ENCODE results near the gene WIPF2. TPM values are rescaled to one million over a fixed set of nuclear protein-coding genes. Genes with fewer than 3 reads are reported as not detected.

WIPF2 gene
- polyA plus RNA-seq, 2 of the 4 experiments (the other 2 are of a cell fraction) = 13.8 to 21.5 TPM

GRCh38 chr17:40253565-40253964 is 34.5 kb downstream of the WIPF2 start:
- ATAC-seq (no peak), DNase-seq (ENCODE audit: low read depth in 1 of 2, low spot score in 1 of 2) (no peak), FAIRE-seq (no peak)
- no peak overlapping the region for H3K27ac ChIP-seq
- TF ChIP-seq, protein P1, sequence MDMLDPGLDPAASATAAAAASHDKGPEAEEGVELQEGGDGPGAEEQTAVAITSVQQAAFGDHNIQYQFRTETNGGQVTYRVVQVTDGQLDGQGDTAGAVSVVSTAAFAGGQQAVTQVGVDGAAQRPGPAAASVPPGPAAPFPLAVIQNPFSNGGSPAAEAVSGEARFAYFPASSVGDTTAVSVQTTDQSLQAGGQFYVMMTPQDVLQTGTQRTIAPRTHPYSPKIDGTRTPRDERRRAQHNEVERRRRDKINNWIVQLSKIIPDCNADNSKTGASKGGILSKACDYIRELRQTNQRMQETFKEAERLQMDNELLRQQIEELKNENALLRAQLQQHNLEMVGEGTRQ (IDR thresholded peaks at IDR 0.05) = no peak
- no peak for TF ChIP-seq HEYL (CRISPR knock-in tag; IDR thresholded peaks at IDR 0.05)
- TF ChIP-seq RFX5 (IDR thresholded peaks at IDR 0.05) = no peak
- TF ChIP-seq TFCP2L1 (CRISPR knock-in tag; IDR thresholded peaks at IDR 0.05) = no peak
- no peak for TF ChIP-seq KDM1A (IDR thresholded peaks at IDR 0.05; ENCODE audit: low read depth)
- no peak overlapping the region for H3K4me3 ChIP-seq
- ChIA-PET POLR2A (no interaction called here), CTCF (interaction anchor here (0.7 to 1.7 kb wide), 3 partner anchors 35 to 227 kb away, joined by 3 to 4 read pairs (median 3); no protein-coding TSS in a partner anchor)
- no peaks in the 10 kb centered on the region for H3K9me3 ChIP-seq
- H3K4me1 ChIP-seq = peaks cover 13% of the 10 kb centered on the region
- H3K4me2 ChIP-seq = no peak overlapping the region
- 98% methylated on average over 3 of the region's 3 CpGs for WGBS (ENCODE audit: missing lambda C conversion rate)

- ChIA-PET POLR2A (interaction anchor here (0.6 kb wide), 1 partner anchor 105 kb away, joined by 7 read pairs; no protein-coding TSS in a partner anchor), CTCF (interaction anchor here (0.6 to 3.6 kb wide), 8 partner anchors 15 to 1024 kb away, joined by 3 to 19 read pairs (median 4); no protein-coding TSS in a partner anchor)
- H3K4me2 ChIP-seq = no peak overlapping the region
- no peak for DNase-seq (ENCODE audit: low read depth in 1 of 2, low spot score in 1 of 2)
- peak; percentile 88 for FAIRE-seq
- WGBS (ENCODE audit: missing lambda C conversion rate) = 89% methylated on average over 2 of the region's 2 CpGs
- no peaks in the 10 kb centered on the region for H3K9me3 ChIP-seq
- no peak for ATAC-seq
- H3K4me1 ChIP-seq = no peaks in the 10 kb centered on the region
- no peak for TF ChIP-seq PBX3 (IDR thresholded peaks at IDR 0.05)
- TF ChIP-seq FOSL2 (IDR thresholded peaks at IDR 0.05) = no peak
- TF ChIP-seq FOSL2 (CRISPR knock-in tag; IDR thresholded peaks at IDR 0.05) = no peak
- no peak for TF ChIP-seq HOXB5 (CRISPR knock-in tag; IDR thresholded peaks at IDR 0.05)
- TF ChIP-seq RAD21 (conservative IDR thresholded peaks at IDR 0.05 in 1 of 2, IDR thresholded peaks at IDR 0.05 in 1 of 2) = no peak
- no peak for TF ChIP-seq MAZ (IDR thresholded peaks at IDR 0.05; ENCODE audit: borderline replicate concordance, low read depth, low read length)
- H3K4me3 ChIP-seq = no peak overlapping the region
- H3K27ac ChIP-seq = no peak overlapping the region
Observed at GRCh38 chr17:40259505-40259904, 40.4 kb downstream of the WIPF2 start.

DNA sequence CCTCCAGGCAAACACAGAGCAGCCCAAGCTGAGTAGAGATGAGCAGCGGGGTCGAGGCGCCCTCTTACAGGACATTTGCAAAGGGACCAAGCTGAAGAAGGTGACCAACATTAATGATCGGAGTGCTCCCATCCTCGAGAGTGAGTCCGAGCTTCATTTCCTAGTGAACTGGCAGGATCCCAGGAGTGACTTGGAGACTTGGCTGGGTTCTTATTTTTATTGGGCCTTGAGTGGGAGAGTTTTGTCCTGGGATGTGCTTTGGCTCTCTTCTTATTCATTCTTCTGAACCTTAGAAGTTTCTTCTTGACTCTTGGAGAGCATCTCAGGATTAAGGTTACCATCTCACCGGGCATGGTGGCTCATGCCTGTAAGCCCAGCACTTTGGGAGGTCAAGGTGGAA is 41.4 kb downstream of the WIPF2 start:
- Histone ChIP-seq H3K9me3 (no peaks in the 10 kb centered on the region), H3K4me3 (no peak overlapping the region), H3K27ac (no peak overlapping the region), H3K4me1 (no peaks in the 10 kb centered on the region), H3K4me2 (no peak overlapping the region)
- FAIRE-seq (no peak), DNase-seq (ENCODE audit: low read depth in 1 of 2, low spot score in 1 of 2) (no peak), ATAC-seq (no peak)
- TF ChIP-seq PHF8 (IDR thresholded peaks at IDR 0.05; ENCODE audit: borderline replicate concordance, low read depth) (no peak), ZFP36 (IDR thresholded peaks at IDR 0.05; ENCODE audit: borderline replicate concordance, partially characterized antibody) (no peak), CHD4 (IDR thresholded peaks at IDR 0.05; ENCODE audit: borderline replicate concordance) (no peak), CTCF (IDR thresholded peaks at IDR 0.05) (no peak), SREBF2 (IDR thresholded peaks at IDR 0.05) (no peak), CBX2 (IDR thresholded peaks at IDR 0.05; ENCODE audit: borderline replicate concordance, low read depth) (no peak)
- TF ChIP-seq, protein P2, sequence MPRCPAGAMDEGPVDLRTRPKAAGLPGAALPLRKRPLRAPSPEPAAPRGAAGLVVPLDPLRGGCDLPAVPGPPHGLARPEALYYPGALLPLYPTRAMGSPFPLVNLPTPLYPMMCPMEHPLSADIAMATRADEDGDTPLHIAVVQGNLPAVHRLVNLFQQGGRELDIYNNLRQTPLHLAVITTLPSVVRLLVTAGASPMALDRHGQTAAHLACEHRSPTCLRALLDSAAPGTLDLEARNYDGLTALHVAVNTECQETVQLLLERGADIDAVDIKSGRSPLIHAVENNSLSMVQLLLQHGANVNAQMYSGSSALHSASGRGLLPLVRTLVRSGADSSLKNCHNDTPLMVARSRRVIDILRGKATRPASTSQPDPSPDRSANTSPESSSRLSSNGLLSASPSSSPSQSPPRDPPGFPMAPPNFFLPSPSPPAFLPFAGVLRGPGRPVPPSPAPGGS (IDR thresholded peaks at IDR 0.05) = no peak
- TF ChIP-seq, protein P3, sequence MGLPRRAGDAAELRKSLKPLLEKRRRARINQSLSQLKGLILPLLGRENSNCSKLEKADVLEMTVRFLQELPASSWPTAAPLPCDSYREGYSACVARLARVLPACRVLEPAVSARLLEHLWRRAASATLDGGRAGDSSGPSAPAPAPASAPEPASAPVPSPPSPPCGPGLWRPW (IDR thresholded peaks at IDR 0.05) = no peak
- POLR2A ChIA-PET = interaction anchor here (0.6 to 0.9 kb wide), 2 partner anchors 29 to 154 kb away, joined by 5 to 6 read pairs; no protein-coding TSS in a partner anchor
- CTCF ChIA-PET = interaction anchor here (0.6 to 3.6 kb wide), 6 partner anchors 25 to 185 kb away, joined by 3 to 19 read pairs (median 3); no protein-coding TSS in a partner anchor
- WGBS (ENCODE audit: missing lambda C conversion rate) = 88% methylated on average over 7 of the region's 7 CpGs
